ENCODE results near the gene CYP2C18. TPM values are rescaled to one million over a fixed set of nuclear protein-coding genes. Genes with fewer than 3 reads are reported as not detected.

CYP2C18 gene
- total RNA-seq, 1 donor from 2014 or later: 1.1 TPM

- Histone ChIP-seq H3K27me3 (no peaks in the 10 kb centered on the region), H3K9me3 (no peaks in the 10 kb centered on the region), H3K4me1 (no peaks in the 10 kb centered on the region), H3K36me3 (no peaks in the 10 kb centered on the region), H3K4me3 (no peak overlapping the region), H3K27ac (no peak overlapping the region)
- intact Hi-C loops (cut with DNase I): no loop called here
- ATAC-seq (no peak), DNase-seq (no peak)
- no peak for TF ChIP-seq CTCF (IDR thresholded peaks at IDR 0.05)
Observed at GRCh38 chr10:94784256-94784655, 100.7 kb downstream of the CYP2C18 start.

GRCh38 chr10:94785211-94785610 is 101.7 kb downstream of the CYP2C18 start:
- DNase-seq (no peak), ATAC-seq (no peak)
- Histone ChIP-seq H3K36me3 (no peaks in the 10 kb centered on the region), H3K27me3 (no peaks in the 10 kb centered on the region), H3K27ac (no peak overlapping the region), H3K9me3 (no peaks in the 10 kb centered on the region), H3K4me3 (no peak overlapping the region), H3K4me1 (no peaks in the 10 kb centered on the region)
- intact Hi-C loops (cut with DNase I): no loop called here
- no peak for TF ChIP-seq CTCF (IDR thresholded peaks at IDR 0.05)

Other genes with a start within 250 kb of the CYP2C18 start
- 3.3 TPM for gene HELLS, start 137.9 kb upstream of the CYP2C18 start, total RNA-seq
- gene CYP2C19, start 79.0 kb downstream of the CYP2C18 start, total RNA-seq: not detected